Testis (tissue), 2 donors: ENCODE measurements around the gene CREB3L1.

Experiments
- POLR2A ChIP-seq: fragments of 450-650 bp; IDR thresholded peaks from one replicate; pipeline ENCODE4 v1.6.1; 2017; ENCODE audit warnings: antibody characterized with exemption, mild to moderate bottlenecking, moderate library complexity
- TF ChIP-seq, protein P1 (sequence below), 3 experiments: fragments of 450-650 bp in 2 of 3; fragments of 200-600 bp in 1 of 3; sonication (generic) in 1 of 3; IDR thresholded peaks; one replicate each; pipeline ENCODE4 v1.5.1; 2016 to 2019; ENCODE audit warnings: antibody characterized with exemption in 3 of 3, mild to moderate bottlenecking in 2 of 3, moderate library complexity in 1 of 3

DNA sequence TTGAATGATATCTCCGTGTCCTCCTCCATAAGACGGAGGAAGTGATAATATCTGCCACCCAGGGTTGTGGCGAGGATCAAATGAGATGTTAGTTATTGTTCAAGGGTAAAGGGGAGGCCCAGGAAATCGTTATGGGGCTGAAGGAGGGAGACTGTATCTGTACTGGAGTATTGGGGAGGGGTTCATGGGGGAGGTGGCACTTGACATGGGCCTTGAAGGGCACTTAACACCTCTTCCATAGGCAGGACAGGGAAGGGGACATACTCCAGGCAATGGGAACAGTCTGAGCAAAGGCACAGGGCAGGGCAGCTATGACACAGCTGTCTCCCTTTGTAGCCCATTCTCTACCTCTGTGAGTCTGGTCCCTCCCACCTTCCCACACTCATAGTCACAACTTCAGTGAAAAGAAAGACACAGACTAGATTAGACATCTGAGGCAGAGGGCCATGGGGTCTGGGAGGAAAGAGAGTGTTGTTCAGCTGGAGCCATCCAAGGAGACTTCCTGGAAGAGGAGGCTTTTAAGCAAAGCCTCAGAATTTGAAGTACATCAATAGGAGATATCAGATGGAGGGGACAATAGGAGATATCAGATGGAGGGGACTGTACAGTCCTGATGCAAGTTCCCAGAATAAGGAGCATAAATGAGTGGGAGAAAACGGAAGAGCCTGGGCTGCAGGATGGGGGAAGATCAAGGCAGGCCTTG, 54.0 kb downstream of the CREB3L1 start:
- TF ChIP-seq, protein P1, sequence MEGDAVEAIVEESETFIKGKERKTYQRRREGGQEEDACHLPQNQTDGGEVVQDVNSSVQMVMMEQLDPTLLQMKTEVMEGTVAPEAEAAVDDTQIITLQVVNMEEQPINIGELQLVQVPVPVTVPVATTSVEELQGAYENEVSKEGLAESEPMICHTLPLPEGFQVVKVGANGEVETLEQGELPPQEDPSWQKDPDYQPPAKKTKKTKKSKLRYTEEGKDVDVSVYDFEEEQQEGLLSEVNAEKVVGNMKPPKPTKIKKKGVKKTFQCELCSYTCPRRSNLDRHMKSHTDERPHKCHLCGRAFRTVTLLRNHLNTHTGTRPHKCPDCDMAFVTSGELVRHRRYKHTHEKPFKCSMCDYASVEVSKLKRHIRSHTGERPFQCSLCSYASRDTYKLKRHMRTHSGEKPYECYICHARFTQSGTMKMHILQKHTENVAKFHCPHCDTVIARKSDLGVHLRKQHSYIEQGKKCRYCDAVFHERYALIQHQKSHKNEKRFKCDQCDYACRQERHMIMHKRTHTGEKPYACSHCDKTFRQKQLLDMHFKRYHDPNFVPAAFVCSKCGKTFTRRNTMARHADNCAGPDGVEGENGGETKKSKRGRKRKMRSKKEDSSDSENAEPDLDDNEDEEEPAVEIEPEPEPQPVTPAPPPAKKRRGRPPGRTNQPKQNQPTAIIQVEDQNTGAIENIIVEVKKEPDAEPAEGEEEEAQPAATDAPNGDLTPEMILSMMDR (IDR thresholded peaks at IDR 0.05): no peak
- TF ChIP-seq POLR2A: no peak
